ENCODE measurements around the gene SLC22A9.

SLC22A9 gene

GRCh38 chr11:63445118-63445517 lies 75.5 kb downstream of the SLC22A9 start:
- no peak for DNase-seq (ENCODE audit: low read depth)

GRCh38 chr11:63445720-63446119 lies 76.1 kb downstream of the SLC22A9 start:
- no peak for DNase-seq (ENCODE audit: low read depth)

DNA sequence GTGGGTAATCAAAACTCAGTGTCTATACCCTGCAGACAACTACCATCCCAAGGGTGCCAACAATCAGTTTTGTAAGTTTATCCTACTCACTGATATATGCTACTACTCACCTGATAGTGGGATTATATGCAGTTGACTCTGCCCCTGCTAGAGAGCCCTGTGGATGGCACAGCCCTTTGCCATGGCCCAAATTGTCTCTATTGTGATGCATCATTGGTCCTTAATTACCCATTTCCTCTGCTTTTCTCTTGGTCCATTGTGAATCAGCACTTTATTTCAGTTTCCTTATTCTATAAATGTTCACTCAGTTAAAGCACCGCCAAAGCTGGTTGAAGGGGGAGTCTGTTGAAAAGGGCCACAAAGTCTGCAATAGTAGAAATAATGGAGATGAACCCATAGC lies 79.1 kb downstream of the SLC22A9 start:
- no peak for DNase-seq (ENCODE audit: low read depth)

GRCh38 chr11:63459586-63459985 lies 90.0 kb downstream of the SLC22A9 start:
- DNase-seq (ENCODE audit: low read depth) = no peak

Data from GM04504 (cell line).